Articular chondrocyte of knee joint (primary cell): ENCODE data around the gene ZNF750. TPM values are rescaled to one million over a fixed set of nuclear protein-coding genes. Genes with fewer than 3 reads are reported as not detected.

Source experiments
- total RNA-seq: library from RNA; depleted of rRNA; stranded (reverse); fragments of >200 nt; gene quantifications from 2 replicates; pipeline ENCODE4 v1.2.3, GENCODE V29; 2012

Gene ZNF750
- not detected in 2 replicates for total RNA-seq

GRCh38 chr17:82839617-82840292, at the start of gene ZNF750:
TSS of gene ZNF750 (minus strand) at chr17:82840022. CDS start at chr17:82832454, 7,568 bp downstream.

Other genes starting within 250 kb of the ZNF750 start
- gene WDR45B, start 191.6 kb downstream of the ZNF750 start, total RNA-seq = 49.3 and 73.0 TPM in 2 replicates
- gene RAB40B, start 141.3 kb downstream of the ZNF750 start, total RNA-seq = 6.8 and 9.2 TPM in 2 replicates
- gene FN3KRP, start 123.3 kb downstream of the ZNF750 start, total RNA-seq = 11.5 and 17.8 TPM in 2 replicates
- 2.4 and 3.1 TPM in 2 replicates for gene FN3K, start 104.4 kb downstream of the ZNF750 start, total RNA-seq
- 38.8 and 52.8 TPM in 2 replicates for gene TBCD, start 88.0 kb downstream of the ZNF750 start, total RNA-seq
- 194 and 242 TPM in 2 replicates for gene METRNL, start 239.6 kb upstream of the ZNF750 start, total RNA-seq